GM12891 (cell line): ENCODE data around the gene MYO18A.

Experiments used
- POLR2A ChIP-seq: IDR thresholded peaks from 2 replicates; pipeline ENCODE4 v1.6.1; 2011; ENCODE audit warnings: low read depth, low read length, control low read depth
- POLR2AphosphoS5 ChIP-seq: IDR thresholded peaks from 2 replicates; pipeline ENCODE4 v1.6.1; 2011; ENCODE audit warnings: low read depth, low read length, control low read depth
- SPI1 ChIP-seq: IDR thresholded peaks from 2 replicates; pipeline ENCODE4 v1.6.1; 2011; ENCODE audit warnings: low read depth, low read length, control low read depth
- TAF1 ChIP-seq: IDR thresholded peaks from 2 replicates; pipeline ENCODE4 v1.6.1; 2011; ENCODE audit warnings: low read depth, low read length, control low read depth

DNA sequence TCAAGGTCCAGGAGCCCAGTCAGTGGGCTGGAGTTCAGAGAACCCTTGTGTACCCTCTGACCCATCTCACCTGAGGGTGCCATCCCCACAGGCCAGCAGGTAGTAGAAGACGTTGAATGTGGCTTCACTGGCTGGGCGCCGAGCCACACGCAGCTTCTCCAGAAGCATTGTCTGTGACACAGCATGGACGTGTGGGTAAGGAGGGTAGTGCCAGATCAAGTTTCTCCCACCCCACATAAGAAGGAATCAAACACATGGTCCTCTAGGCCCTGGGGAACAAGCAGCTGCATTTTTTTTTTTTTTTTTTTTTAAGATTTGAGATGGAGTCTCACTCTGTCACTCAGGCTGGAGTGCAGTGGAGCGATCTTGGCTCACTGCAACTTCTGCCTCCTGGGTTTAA lies 60.9 kb downstream of the MYO18A start:
- TF ChIP-seq POLR2A (no peak), SPI1 (no peak), POLR2AphosphoS5 (no peak), TAF1 (no peak)
